CD14-positive monocyte (primary cell): ENCODE data around the gene TMC3. TPM values are rescaled to one million over a fixed set of nuclear protein-coding genes. Genes with fewer than 3 reads are reported as not detected.

Experiments used
- DNase-seq, 3 donors: peaks; one replicate each; pipeline ENCODE4 v3.0.0-alpha.2; 2011 to 2022
- H2AFZ ChIP-seq: 2 replicates; pipeline ENCODE4 v1.6.0; 2012; ENCODE audit warnings: mild to moderate bottlenecking, low read depth, low read length, inconsistent platforms; ENCODE audit not compliant: insufficient read depth, poor library complexity, severe bottlenecking
- H3K27ac ChIP-seq, 2 donors: 1 replicate in 1 of 2; 2 replicates in 1 of 2; pipeline ENCODE4 v1.5.1; 2012 to 2013; ENCODE audit warnings: low read length in 2 of 2, control low read depth in 1 of 2, inconsistent platforms in 1 of 2, low read depth in 1 of 2, mild to moderate bottlenecking in 1 of 2
- H3K27me3 ChIP-seq, 2 donors: one replicate each; pipeline versions ENCODE4 v1.6.0 to v1.6.1; 2011 to 2013; ENCODE audit warnings: low read length in 2 of 2; ENCODE audit not compliant: control insufficient read depth in 2 of 2, insufficient read depth in 2 of 2
- H3K36me3 ChIP-seq, 2 donors: replicated peaks in 1 of 2; 1 replicate in 1 of 2; 2 replicates in 1 of 2; pipeline versions ENCODE4 v1.5.1 to v1.6.1; 2012 to 2013; ENCODE audit warnings: low read length in 2 of 2, control low read depth in 1 of 2, inconsistent platforms in 1 of 2, mild to moderate bottlenecking in 1 of 2; ENCODE audit not compliant: insufficient read depth in 2 of 2, control insufficient read depth in 1 of 2
- H3K4me1 ChIP-seq, 2 donors: 1 replicate in 1 of 2; 2 replicates in 1 of 2; pipeline versions ENCODE4 v1.5.1 to v1.6.1; 2012 to 2013; ENCODE audit warnings: low read length in 2 of 2, control low read depth in 1 of 2, inconsistent platforms in 1 of 2, mild to moderate bottlenecking in 1 of 2, moderate library complexity in 1 of 2; ENCODE audit not compliant: insufficient read depth in 2 of 2, control insufficient read depth in 1 of 2
- H3K4me2 ChIP-seq: replicated peaks from 2 replicates; pipeline ENCODE3; 2012; ENCODE audit warnings: low read length, moderate library complexity, mild to moderate bottlenecking; ENCODE audit not compliant: poor library complexity, severe bottlenecking; ENCODE audit errors: extremely low read depth
- H3K4me3 ChIP-seq, 3 experiments: fragments of 200-600 bp in 1 of 3; sonication (generic) in 1 of 3; replicated peaks in 1 of 3; 1 replicate in 2 of 3; 2 replicates in 1 of 3; pipeline ENCODE4 v1.5.1; 2011 to 2013; ENCODE audit warnings: low read length in 3 of 3, mild to moderate bottlenecking in 3 of 3, control low read depth in 2 of 3, low read depth in 2 of 3, inconsistent platforms in 1 of 3, moderate library complexity in 1 of 3
- H3K79me2 ChIP-seq: 2 replicates; pipeline ENCODE4 v1.6.0; 2012; ENCODE audit warnings: mild to moderate bottlenecking, control low read depth, inconsistent platforms, low read length, moderate library complexity; ENCODE audit not compliant: insufficient read depth
- H3K9ac ChIP-seq: 2 replicates; pipeline ENCODE4 v1.6.0; 2017; ENCODE audit warnings: low read length, mild to moderate bottlenecking; ENCODE audit not compliant: insufficient read depth, poor library complexity, severe bottlenecking
- H3K9me3 ChIP-seq, 2 donors: replicated peaks in 1 of 2; 1 replicate in 1 of 2; 2 replicates in 1 of 2; pipeline versions ENCODE4 v1.5.1 to v1.6.1; 2012 to 2013; ENCODE audit warnings: low read length in 2 of 2, control low read depth in 1 of 2; ENCODE audit not compliant: control insufficient read depth in 1 of 2, insufficient read depth in 1 of 2
- H4K20me1 ChIP-seq: 2 replicates; pipeline ENCODE4 v1.6.0; 2012; ENCODE audit warnings: mild to moderate bottlenecking, low read length, control low read depth, moderate library complexity; ENCODE audit not compliant: insufficient read depth
- H3K27ac Mint-ChIP-seq, 7 donors: one replicate each; pipeline ENCODE4 v1.8.0; 2020; ENCODE audit warnings: mild to moderate bottlenecking in 7 of 7, mixed read lengths in 7 of 7, moderate library complexity in 6 of 7, inconsistent platforms in 2 of 7
- H3K27me3 Mint-ChIP-seq, 3 donors: one replicate each; pipeline ENCODE4 v1.8.0; 2021 to 2022; ENCODE audit warnings: low read depth in 3 of 3, mild to moderate bottlenecking in 3 of 3, mixed read lengths in 3 of 3, moderate library complexity in 3 of 3, inconsistent platforms in 1 of 3
- H3K36me3 Mint-ChIP-seq, 2 donors: one replicate each; pipeline ENCODE4 v1.8.0; 2020; ENCODE audit warnings: mixed read lengths in 2 of 2, inconsistent platforms in 1 of 2, mild to moderate bottlenecking in 1 of 2
- H3K4me1 Mint-ChIP-seq: one replicate; pipeline ENCODE4 v1.8.0; 2020; ENCODE audit warnings: mild to moderate bottlenecking, mixed read lengths
- H3K4me3 Mint-ChIP-seq, 2 donors: one replicate each; pipeline ENCODE4 v1.8.0; 2020; ENCODE audit warnings: mild to moderate bottlenecking in 2 of 2, mixed read lengths in 2 of 2, moderate library complexity in 1 of 2
- H3K9me3 Mint-ChIP-seq, 7 donors: one replicate each; pipeline ENCODE4 v1.8.0; 2020 to 2022; ENCODE audit warnings: mixed read lengths in 7 of 7, mild to moderate bottlenecking in 6 of 7, moderate library complexity in 6 of 7, inconsistent platforms in 2 of 7
- CTCF ChIP-seq: fragments of 200-600 bp; IDR thresholded peaks from one replicate; pipeline ENCODE4 v1.8.0; 2022; ENCODE audit warnings: antibody characterized with exemption, mild to moderate bottlenecking
- WGBS: methylation state at CpG from one replicate; pipeline ENCODE4 v1.1.5; 2013; ENCODE audit warnings: missing lambda C conversion rate; ENCODE audit not compliant: insufficient coverage; 5-methylcytosine and 5-hydroxymethylcytosine counted together
- intact Hi-C, 2 donors: fragments of 100-400 bp; cut with micrococcal nuclease; formaldehyde crosslinking; loops; one replicate each; pipeline versions ENCODE4 v1.15.0 to v1.15.1; 2023
- polyA plus RNA-seq, 3 donors: library from polyadenylated mRNA; depleted of rRNA in 1 of 3; unstranded in 2 of 3; stranded (reverse) in 1 of 3; fragments of 300-500 nt in 2 of 3; fragments of >200 nt in 1 of 3; fragmentation: Illumina TruSeq in 2 of 3; gene quantifications; 1 replicate in 2 of 3; 2 replicates in 1 of 3; pipeline ENCODE4 v1.2.3, GENCODE V29; 2012 to 2021

The TMC3 gene
- polyA plus RNA-seq, 3 donors: not detected

- Histone ChIP-seq H2AFZ (no peak overlapping the region), H3K4me2 (no peak overlapping the region), H4K20me1 (no peaks in the 10 kb centered on the region), H3K36me3 (no peaks in the 10 kb centered on the region), H3K9me3 (peaks cover 0 to under 1% of the 10 kb centered on the region in 2 donors), H3K27me3 (no peaks in the 10 kb centered on the region), H3K79me2 (no peaks in the 10 kb centered on the region), H3K9ac (no peak overlapping the region), H3K4me3 (no peak overlapping the region), H3K4me1 (peaks cover 31 to 34% of the 10 kb centered on the region in 2 donors), H3K27ac (no peak overlapping the region)
- Mint-ChIP-seq H3K27me3 (peaks cover 0 to 5% (median 0%) of the 10 kb centered on the region in 3 donors), H3K36me3 (peaks cover 2 to 3% of the 10 kb centered on the region in 2 donors), H3K4me1 (peaks cover 36% of the 10 kb centered on the region), H3K9me3 (peaks cover 0 to 7% (median 3%) of the 10 kb centered on the region in 7 donors), H3K4me3 (no peak overlapping the region), H3K27ac (peak overlapping the region in 2 of 7 donors; percentile 44 to 46)
- DNase-seq: no peak
- WGBS: over 99% methylated on average over 10 of the region's 18 CpGs
- TF ChIP-seq CTCF: no peak
- intact Hi-C loops: no loop called here
These were observed 91.5 kb downstream of the TMC3 start for GRCh38 chr15:81282606-81282895.

- Histone ChIP-seq H3K79me2 (no peaks in the 10 kb centered on the region), H2AFZ (no peak overlapping the region), H3K9ac (no peak overlapping the region), H3K36me3 (no peaks in the 10 kb centered on the region), H3K4me3 (no peak overlapping the region), H3K4me2 (no peak overlapping the region), H4K20me1 (no peaks in the 10 kb centered on the region), H3K4me1 (peaks cover 27 to 29% of the 10 kb centered on the region in 2 donors), H3K9me3 (peaks cover 0 to 4% of the 10 kb centered on the region in 2 donors), H3K27ac (no peak overlapping the region), H3K27me3 (no peaks in the 10 kb centered on the region)
- DNase-seq: no peak
- TF ChIP-seq CTCF: no peak
- H3K36me3 Mint-ChIP-seq: peaks cover 3% of the 10 kb centered on the region in 2 donors
- peaks cover 5 to 11% (median 7%) of the 10 kb centered on the region in 7 donors for H3K9me3 Mint-ChIP-seq
- H3K27me3 Mint-ChIP-seq: peaks cover 0 to 4% (median 0%) of the 10 kb centered on the region in 3 donors
- intact Hi-C loops: no loop called here
- H3K27ac Mint-ChIP-seq: peak overlapping the region in 1 of 7 donors; percentile 36
- H3K4me1 Mint-ChIP-seq: peaks cover 31% of the 10 kb centered on the region
- no peak overlapping the region for H3K4me3 Mint-ChIP-seq
- WGBS: 96% methylated on average over 11 of the region's 12 CpGs
These were observed 92.0 kb downstream of the TMC3 start for GRCh38 chr15:81281766-81282605.
